NCI-H146 treated with DMSO at 0.1 percent for 48 hours (cell line): ENCODE results near the gene UCN2.

ENCODE experiments used
- DNase-seq: peaks from one replicate; lab custom pipeline; 2025; ENCODE audit not compliant: unreplicated experiment; lab: John Stamatoyannopoulos, UW

The UCN2 gene

GRCh38 chr3:48563382-48563918 lies at the start of gene UCN2:
Gene UCN2 (minus strand): TSS chr3:48563781. CDS start chr3:48563124, 657 bp downstream.
- peak; percentile 14 for DNase-seq

- DNase-seq = no peak
These were observed 48.7 kb upstream of the UCN2 start for GRCh38 chr3:48612309-48612708.

- DNase-seq = peak; percentile 63
These were observed 45.8 kb upstream of the UCN2 start, which contains the start of gene UQCRC1 for GRCh38 chr3:48609088-48610005. Gene UQCRC1 (minus strand): TSS chr3:48609646. CDS start chr3:48609620, 26 bp downstream.

- no peak for DNase-seq
These were observed 43.9 kb upstream of the UCN2 start for GRCh38 chr3:48607519-48607918.

GRCh38 chr3:48601622-48601994 lies 38.0 kb upstream of the UCN2 start:
- no peak for DNase-seq

GRCh38 chr3:48600711-48601621 lies 37.4 kb upstream of the UCN2 start:
- DNase-seq = no peak

- no peak for DNase-seq
These were observed 36.1 kb upstream of the UCN2 start for GRCh38 chr3:48599509-48600285.

- no peak for DNase-seq
These were observed 35.5 kb upstream of the UCN2 start for GRCh38 chr3:48599077-48599501.

- no peak for DNase-seq
These were observed 34.9 kb upstream of the UCN2 start for GRCh38 chr3:48598323-48599076.

- DNase-seq = no peak
These were observed 33.8 kb upstream of the UCN2 start for GRCh38 chr3:48597408-48597800.

- no peak for DNase-seq
These were observed 33.3 kb upstream of the UCN2 start for GRCh38 chr3:48596676-48597407.

GRCh38 chr3:48596157-48596556 lies 32.6 kb upstream of the UCN2 start:
- DNase-seq = no peak

- DNase-seq = no peak
These were observed 32.0 kb upstream of the UCN2 start for GRCh38 chr3:48595526-48596121.

GRCh38 chr3:48595075-48595525 lies 31.5 kb upstream of the UCN2 start, which contains the start of gene COL7A1:
Gene COL7A1 (minus strand): TSS chr3:48595329. CDS start chr3:48595159, 170 bp downstream.
- no peak for DNase-seq

- no peak for DNase-seq
These were observed 31.0 kb upstream of the UCN2 start for GRCh38 chr3:48594417-48595049.

- DNase-seq = no peak
These were observed 29.8 kb upstream of the UCN2 start for GRCh38 chr3:48593337-48593736.

GRCh38 chr3:48592519-48593087 lies 29.0 kb upstream of the UCN2 start:
- DNase-seq = no peak
